GM18870 (cell line): ENCODE data around the gene IL1R2.

Source experiments
- ATAC-seq: cut with Tn5 transposase; IDR thresholded peaks from one replicate; pipeline ENCODE4 v1.9.1; 2021; ENCODE audit warnings: moderate library complexity; ENCODE audit not compliant: unreplicated experiment

IL1R2 gene

GRCh38 chr2:102076512-102076911, 84.8 kb downstream of the IL1R2 start:
- ATAC-seq = no peak
